ENCODE results near the gene COL4A1. TPM values are rescaled to one million over a fixed set of nuclear protein-coding genes. Genes with fewer than 3 reads are reported as not detected.

COL4A1 gene
- total and polyA plus RNA-seq, 2 experiments from 2014 or later, result 184 to 519 TPM

DNA sequence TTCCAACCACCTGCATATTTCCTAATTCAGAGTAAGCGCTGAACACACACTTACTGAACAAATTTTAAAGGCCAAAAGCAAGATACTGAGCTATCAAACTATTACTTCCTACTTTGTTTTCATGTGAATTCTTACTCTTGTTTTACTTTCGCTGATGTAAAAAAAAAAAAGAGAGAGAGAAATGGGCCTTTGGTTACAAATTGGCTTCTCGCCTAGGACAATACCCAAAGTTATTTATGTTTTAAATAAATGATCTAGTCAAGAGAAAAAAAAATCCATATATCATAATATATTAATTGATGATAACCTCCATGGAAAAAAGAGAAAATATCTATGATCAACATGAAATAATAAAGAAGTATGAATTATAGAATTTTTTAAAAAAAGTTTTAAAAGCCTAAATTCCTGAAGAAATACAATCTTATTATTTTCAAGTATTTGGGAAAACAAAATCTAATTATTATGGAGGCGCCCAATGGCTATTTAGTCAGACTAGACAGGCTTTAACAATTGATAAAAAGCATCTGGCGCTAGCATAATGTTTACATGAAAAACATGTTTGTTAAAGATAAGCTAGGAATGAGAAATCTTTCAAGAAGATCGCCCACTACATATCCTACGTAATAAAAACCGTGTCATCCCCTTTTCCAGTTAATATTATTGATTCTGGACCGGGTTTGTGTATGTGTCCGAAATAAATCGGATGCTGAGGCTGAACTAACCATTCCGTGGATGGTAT is 9.0 kb downstream of the COL4A1 start:
- H3K4me2 ChIP-seq (ENCODE audit: unreplicated experiment), result no peak overlapping the region
- H3K4me3 ChIP-seq, result no peak overlapping the region
- H3K79me2 ChIP-seq (ENCODE audit: insufficient read depth), result peaks cover 40% of the 10 kb centered on the region
- in situ Hi-C loops (cut with MboI), result no loop called here
- no peaks in the 10 kb centered on the region for H3K9me2 ChIP-seq (ENCODE audit: insufficient read depth)
- no peaks in the 10 kb centered on the region for H3K9me3 ChIP-seq (ENCODE audit: low read depth)
- H3K36me3 ChIP-seq (ENCODE audit: low read depth), result no peaks in the 10 kb centered on the region
- 92 to 93% methylated on average over 12 of the region's 12 CpGs for WGBS, 2 experiments (ENCODE audit: low coverage in 1 of 2, low lambda C conversion rate in 2 of 2, missing lambda C conversion rate in 2 of 2)
- H3K27me3 ChIP-seq (replicated peaks; ENCODE audit: insufficient read depth), result no peaks in the 10 kb centered on the region
- H3K9ac ChIP-seq, result no peak overlapping the region
- H3K4me1 ChIP-seq (ENCODE audit: insufficient read depth), result peaks cover 29% of the 10 kb centered on the region
- TF ChIP-seq EZH2phosphoT487 (IDR thresholded peaks at IDR 0.05; ENCODE audit: insufficient read depth, low read depth) (no peak), EZH2 (IDR thresholded peaks at IDR 0.05; ENCODE audit: insufficient read depth, poor library complexity, severe bottlenecking) (no peak)
- DNase-seq, result no peak
- H3K27ac ChIP-seq, result no peak overlapping the region
- no peak overlapping the region for H2AFZ ChIP-seq
- no peaks in the 10 kb centered on the region for H4K20me1 ChIP-seq (ENCODE audit: insufficient read depth)
- peaks cover 38% of the 10 kb centered on the region for H3F3A ChIP-seq (ENCODE audit: insufficient read depth)

DNA sequence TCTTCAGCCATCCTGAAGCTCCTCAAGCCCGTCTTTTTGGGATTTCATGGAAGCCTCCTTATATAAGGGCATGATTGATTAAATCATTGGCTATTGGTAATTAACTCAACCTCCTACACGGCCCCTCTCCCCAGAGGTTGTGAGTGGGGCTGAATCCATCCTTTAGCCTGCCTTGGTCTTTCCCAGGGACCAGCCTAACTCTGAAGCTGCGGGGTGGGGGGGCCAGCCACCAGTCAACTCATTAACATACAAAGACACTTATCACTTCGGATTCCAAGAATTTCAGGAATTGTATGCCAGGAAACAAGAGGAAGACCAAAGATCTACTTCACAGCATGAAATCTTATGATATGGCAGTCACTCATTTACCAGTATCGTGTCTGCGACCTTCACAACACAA is 9.9 kb downstream of the COL4A1 start:
- H3K9me3 ChIP-seq (ENCODE audit: low read depth), result no peaks in the 10 kb centered on the region
- peaks cover 29% of the 10 kb centered on the region for H3F3A ChIP-seq (ENCODE audit: insufficient read depth)
- H3K4me1 ChIP-seq (ENCODE audit: insufficient read depth), result peaks cover 26% of the 10 kb centered on the region
- in situ Hi-C loops (cut with MboI), result no loop called here
- H3K27me3 ChIP-seq (replicated peaks; ENCODE audit: insufficient read depth), result no peaks in the 10 kb centered on the region
- no peak overlapping the region for H3K9ac ChIP-seq
- no peaks in the 10 kb centered on the region for H3K36me3 ChIP-seq (ENCODE audit: low read depth)
- H3K4me3 ChIP-seq, result no peak overlapping the region
- WGBS, 2 experiments (ENCODE audit: low coverage in 1 of 2, low lambda C conversion rate in 2 of 2, missing lambda C conversion rate in 2 of 2), result 80 to 83% methylated on average over 5 to 6 of the region's 6 CpGs
- peaks cover 40% of the 10 kb centered on the region for H3K79me2 ChIP-seq (ENCODE audit: insufficient read depth)
- no peak overlapping the region for H2AFZ ChIP-seq
- no peak for TF ChIP-seq EZH2phosphoT487 (IDR thresholded peaks at IDR 0.05; ENCODE audit: insufficient read depth, low read depth)
- TF ChIP-seq EZH2 (IDR thresholded peaks at IDR 0.05; ENCODE audit: insufficient read depth, poor library complexity, severe bottlenecking), result no peak
- H3K9me2 ChIP-seq (ENCODE audit: insufficient read depth), result no peaks in the 10 kb centered on the region
- H3K27ac ChIP-seq, result no peak overlapping the region
- DNase-seq, result no peak
- no peak overlapping the region for H3K4me2 ChIP-seq (ENCODE audit: unreplicated experiment)
- H4K20me1 ChIP-seq (ENCODE audit: insufficient read depth), result no peaks in the 10 kb centered on the region

DNA sequence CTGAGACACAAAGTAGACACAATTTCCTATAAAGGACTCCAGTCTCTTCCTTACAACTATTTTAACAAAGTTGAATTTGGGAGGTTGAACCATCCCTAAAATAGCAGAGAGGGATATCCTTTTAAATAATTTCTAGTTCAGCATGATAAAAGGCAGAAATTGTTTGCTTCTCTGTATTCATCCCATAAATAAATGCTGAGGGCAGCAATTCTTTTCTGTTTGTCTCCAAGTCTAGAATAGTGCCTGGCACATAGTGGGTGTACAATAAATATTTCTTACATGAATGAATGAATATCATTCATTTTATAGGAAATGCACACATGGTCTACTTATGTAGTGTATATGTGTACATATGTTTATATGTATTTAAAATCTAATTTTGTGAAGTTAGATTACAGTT is 12.3 kb downstream of the COL4A1 start:
- Histone ChIP-seq H3K27me3 (replicated peaks; ENCODE audit: insufficient read depth) (no peaks in the 10 kb centered on the region), H3K79me2 (ENCODE audit: insufficient read depth) (peaks cover 26% of the 10 kb centered on the region), H3F3A (ENCODE audit: insufficient read depth) (peaks cover 9% of the 10 kb centered on the region; the same call in 1 of the 2 replicates), H3K4me3 (no peak overlapping the region), H4K20me1 (ENCODE audit: insufficient read depth) (no peaks in the 10 kb centered on the region), H3K9me3 (ENCODE audit: low read depth) (no peaks in the 10 kb centered on the region), H3K9ac (no peak overlapping the region), H3K4me2 (ENCODE audit: unreplicated experiment) (no peak overlapping the region), H3K36me3 (ENCODE audit: low read depth) (no peaks in the 10 kb centered on the region), H3K9me2 (ENCODE audit: insufficient read depth) (no peaks in the 10 kb centered on the region), H3K4me1 (ENCODE audit: insufficient read depth) (peaks cover 6% of the 10 kb centered on the region), H2AFZ (no peak overlapping the region), H3K27ac (0 out of 2 replicates have a peak overlapping the region, but pooled peaks have one; percentile 13)
- TF ChIP-seq EZH2phosphoT487 (IDR thresholded peaks at IDR 0.05; ENCODE audit: insufficient read depth, low read depth), result no peak
- no peak for TF ChIP-seq EZH2 (IDR thresholded peaks at IDR 0.05; ENCODE audit: insufficient read depth, poor library complexity, severe bottlenecking)
- no peak for DNase-seq
- in situ Hi-C loops (cut with MboI), result no loop called here

DNA sequence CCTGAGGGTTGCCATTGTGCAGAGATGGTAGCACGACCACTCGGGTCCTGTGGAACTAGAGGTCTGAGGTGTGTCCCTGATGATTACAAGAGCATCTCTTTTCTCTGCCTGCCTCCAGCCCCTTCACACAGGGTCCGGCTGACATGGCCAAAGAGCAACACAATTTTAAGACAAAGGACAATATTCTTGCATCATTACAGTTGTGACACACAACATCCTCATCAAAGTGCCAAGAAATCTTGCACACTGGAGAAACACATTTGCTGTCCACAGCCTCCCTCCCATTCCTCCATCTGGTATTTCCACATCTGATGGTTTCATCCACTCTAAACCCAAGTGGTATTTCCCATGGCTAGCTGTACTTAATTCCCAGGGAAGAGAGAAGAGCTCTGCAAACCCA is 12.8 kb downstream of the COL4A1 start:
- H3F3A ChIP-seq (ENCODE audit: insufficient read depth), result peaks cover 9% of the 10 kb centered on the region; the same call in 1 of the 2 replicates
- H3K4me2 ChIP-seq (ENCODE audit: unreplicated experiment), result no peak overlapping the region
- H3K27ac ChIP-seq, result 0 out of 2 replicates have a peak overlapping the region, but pooled peaks have one; percentile 13
- peaks cover 6% of the 10 kb centered on the region for H3K4me1 ChIP-seq (ENCODE audit: insufficient read depth)
- no peaks in the 10 kb centered on the region for H3K9me3 ChIP-seq (ENCODE audit: low read depth)
- 50 to 60% methylated on average over 3 of the region's 3 CpGs for WGBS, 2 experiments (ENCODE audit: low coverage in 1 of 2, low lambda C conversion rate in 2 of 2, missing lambda C conversion rate in 2 of 2)
- TF ChIP-seq EZH2phosphoT487 (IDR thresholded peaks at IDR 0.05; ENCODE audit: insufficient read depth, low read depth) (no peak), EZH2 (IDR thresholded peaks at IDR 0.05; ENCODE audit: insufficient read depth, poor library complexity, severe bottlenecking) (no peak)
- H3K4me3 ChIP-seq, result no peak overlapping the region
- H3K27me3 ChIP-seq (replicated peaks; ENCODE audit: insufficient read depth), result no peaks in the 10 kb centered on the region
- H2AFZ ChIP-seq, result no peak overlapping the region
- H3K9me2 ChIP-seq (ENCODE audit: insufficient read depth), result no peaks in the 10 kb centered on the region
- no peak overlapping the region for H3K9ac ChIP-seq
- no peaks in the 10 kb centered on the region for H3K36me3 ChIP-seq (ENCODE audit: low read depth)
- peaks cover 26% of the 10 kb centered on the region for H3K79me2 ChIP-seq (ENCODE audit: insufficient read depth)
- in situ Hi-C loops (cut with MboI), result no loop called here
- H4K20me1 ChIP-seq (ENCODE audit: insufficient read depth), result no peaks in the 10 kb centered on the region
- peak; percentile 73 for DNase-seq

Data from GM23248 (cell line).